HepG2 (cell line): Measurements from ENCODE around the gene BICRAL. TPM values are rescaled to one million over a fixed set of nuclear protein-coding genes. Genes with fewer than 3 reads are reported as not detected.
A peak's percentile ranks its signal among the peaks of the same experiment; 100 is the strongest.

Experiments used
- BRD4 ChIP-seq: sonication (generic); formaldehyde crosslinking; IDR thresholded peaks from 2 replicates; pipeline ENCODE4 v1.4.0; 2020; ENCODE audit warnings: missing genetic modification reagents
- ERF ChIP-seq: IDR thresholded peaks from 2 replicates; pipeline ENCODE4 v1.6.1; 2018; ENCODE audit warnings: missing biosample characterization, missing genetic modification reagents
- HDAC1 ChIP-seq: sonication (generic); formaldehyde crosslinking; IDR thresholded peaks from 2 replicates; pipeline ENCODE4 v1.5.1; 2020; ENCODE audit warnings: mild to moderate bottlenecking, missing genetic modification reagents
- JUN ChIP-seq: sonication (generic); formaldehyde crosslinking; IDR thresholded peaks from 2 replicates; pipeline ENCODE4 v1.4.0; 2020; ENCODE audit warnings: mild to moderate bottlenecking, missing genetic modification reagents
- MXD4 ChIP-seq: IDR thresholded peaks from 2 replicates; pipeline ENCODE4 v1.6.1; 2016; ENCODE audit warnings: mild to moderate bottlenecking, missing biosample characterization, missing genetic modification reagents
- PHB2 ChIP-seq: fragments of 450-650 bp; IDR thresholded peaks from 2 replicates; pipeline ENCODE4 v1.6.1; 2018; ENCODE audit not compliant: partially characterized antibody
- RARA ChIP-seq: IDR thresholded peaks from 2 replicates; pipeline ENCODE4 v1.6.1; 2016; ENCODE audit warnings: missing genetic modification reagents, missing compliant biosample characterization
- ZBTB42 ChIP-seq: sonication (generic); formaldehyde crosslinking; IDR thresholded peaks from 2 replicates; pipeline ENCODE4 v1.5.0; 2020; ENCODE audit warnings: mild to moderate bottlenecking, missing genetic modification reagents
- ZNF296 ChIP-seq: sonication (generic); formaldehyde crosslinking; conservative IDR thresholded peaks from 2 replicates; pipeline ENCODE4 v1.5.0; 2020; ENCODE audit warnings: mild to moderate bottlenecking, missing genetic modification reagents
- ZNF460 ChIP-seq: sonication (generic); formaldehyde crosslinking; IDR thresholded peaks from 2 replicates; pipeline ENCODE4 v1.5.1; 2020; ENCODE audit warnings: missing genetic modification reagents, mild to moderate bottlenecking, borderline replicate concordance
- ZNF652 ChIP-seq: IDR thresholded peaks from 2 replicates; pipeline ENCODE4 v1.6.1; 2016; ENCODE audit warnings: low read depth, borderline replicate concordance
- ZNF713 ChIP-seq: sonication (generic); formaldehyde crosslinking; IDR thresholded peaks from 2 replicates; pipeline ENCODE4 v1.4.0; 2020; ENCODE audit warnings: mild to moderate bottlenecking, missing genetic modification reagents
- ZNF816 ChIP-seq: sonication (generic); formaldehyde crosslinking; IDR thresholded peaks from 2 replicates; pipeline ENCODE4 v1.8.0; 2022; ENCODE audit warnings: missing genetic modification reagents, mild to moderate bottlenecking, borderline replicate concordance
- polyA plus RNA-seq, 8 experiments: library from polyadenylated mRNA; depleted of rRNA in 3 of 8; stranded (reverse) in 7 of 8; unstranded in 1 of 8; fragments of >200 nt; fragmentation: Illumina TruSeq in 4 of 8; extraction: Trizol in 4 of 8; gene quantifications; 2 replicates each; pipeline versions ENCODE4 v1.2.1 to v1.2.3, GENCODE V29; 2011 to 2016; ENCODE audit warnings: low read depth in 4 of 8, missing spikeins in 1 of 8, mixed read lengths in 1 of 8; ENCODE audit not compliant: insufficient read depth in 1 of 8
- total RNA-seq, 5 experiments: library from RNA; depleted of rRNA; stranded (reverse); fragments of >200 nt; fragmentation: Illumina TruSeq; extraction: Trizol; gene quantifications; 2 replicates each; pipeline ENCODE4 v1.2.3, GENCODE V29; 2016; ENCODE audit warnings: low read depth in 1 of 5
- TF ChIP-seq, protein P1 (sequence below): sonication (generic); formaldehyde crosslinking; IDR thresholded peaks from 2 replicates; pipeline ENCODE4 v1.8.0; 2022; ENCODE audit warnings: mild to moderate bottlenecking, missing genetic modification reagents, borderline replicate concordance
- TF ChIP-seq, protein P2 (sequence below): sonication (generic); formaldehyde crosslinking; IDR thresholded peaks from 2 replicates; pipeline ENCODE4 v1.8.0; 2022; ENCODE audit warnings: missing genetic modification reagents, mild to moderate bottlenecking, inconsistent platforms, borderline replicate concordance

BICRAL gene
- total and polyA plus RNA-seq, 2 of the 13 experiments (the other 11 are each of a cell fraction or from before 2014, with no cell fraction given): 5.0 to 13.5 TPM

DNA sequence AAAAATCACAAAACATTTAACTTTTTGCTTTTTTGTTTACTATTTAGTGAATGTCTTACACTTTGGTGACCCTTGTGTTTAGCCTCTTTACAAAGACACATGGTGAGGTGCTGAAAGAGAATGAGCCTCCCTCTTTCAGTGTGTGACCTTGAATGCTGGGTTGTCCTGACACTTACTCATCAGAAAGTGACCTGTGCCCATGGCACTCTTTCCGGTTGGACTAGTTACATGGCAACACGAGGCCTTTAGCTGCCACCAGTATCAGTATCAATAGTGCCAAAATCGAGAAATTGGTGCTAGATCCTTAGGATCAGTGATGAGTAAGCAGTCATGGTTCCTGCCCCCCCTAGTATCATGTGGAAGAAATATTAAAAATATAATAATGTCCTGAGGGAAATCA lies 95.8 kb downstream of the BICRAL start (continued):
- TF ChIP-seq ZNF816 (no peak), RARA (peak; percentile 64), JUN (no peak), ZNF296 (CRISPR knock-in tag) (no peak), ZNF652 (CRISPR knock-in tag) (0 out of 2 replicates have a peak, but pooled peaks have one; percentile 22), ZNF460 (no peak), PHB2 (no peak), ERF (peak; percentile 65; the same call in 1 of the 2 replicates), HDAC1 (CRISPR knock-in tag) (peak; percentile 60), ZNF713 (CRISPR knock-in tag) (no peak), ZBTB42 (no peak), MXD4 (no peak), BRD4 (no peak)
- TF ChIP-seq, protein P1, sequence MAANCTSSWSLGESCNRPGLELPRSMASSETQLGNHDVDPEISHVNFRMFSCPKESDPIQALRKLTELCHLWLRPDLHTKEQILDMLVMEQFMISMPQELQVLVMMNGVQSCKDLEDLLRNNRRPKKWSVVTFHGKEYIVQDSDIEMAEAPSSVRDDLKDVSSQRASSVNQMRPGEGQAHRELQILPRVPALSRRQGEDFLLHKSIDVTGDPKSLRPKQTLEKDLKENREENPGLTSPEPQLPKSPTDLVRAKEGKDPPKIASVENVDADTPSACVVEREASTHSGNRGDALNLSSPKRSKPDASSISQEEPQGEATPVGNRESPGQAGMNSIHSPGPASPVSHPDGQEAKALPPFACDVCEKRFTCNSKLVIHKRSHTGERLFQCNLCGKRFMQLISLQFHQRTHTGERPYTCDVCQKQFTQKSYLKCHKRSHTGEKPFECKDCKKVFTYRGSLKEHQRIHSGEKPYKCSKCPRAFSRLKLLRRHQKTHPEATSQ (CRISPR knock-in tag): no peak
- TF ChIP-seq, protein P2, sequence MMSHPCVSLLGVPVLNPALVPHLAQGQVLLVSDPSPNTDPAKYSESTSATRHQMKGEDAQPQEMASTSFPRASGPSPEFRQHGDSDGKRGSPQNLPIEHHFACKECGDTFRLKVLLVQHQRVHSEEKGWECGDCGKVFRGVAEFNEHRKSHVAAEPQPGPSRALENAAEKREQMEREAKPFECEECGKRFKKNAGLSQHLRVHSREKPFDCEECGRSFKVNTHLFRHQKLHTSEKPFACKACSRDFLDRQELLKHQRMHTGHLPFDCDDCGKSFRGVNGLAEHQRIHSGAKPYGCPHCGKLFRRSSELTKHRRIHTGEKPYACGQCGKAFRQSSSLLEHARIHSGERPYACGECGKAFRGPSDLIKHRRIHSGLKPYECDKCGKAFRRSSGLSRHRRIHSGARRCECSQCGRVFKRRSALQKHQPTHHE: no peak
